Measurements from ENCODE around the gene UPP2.

UPP2 gene

GRCh38 chr2:158184001-158184400, 82.3 kb downstream of the UPP2 start:
- TF ChIP-seq TAF1 (IDR thresholded peaks at IDR 0.05; ENCODE audit: borderline replicate concordance, insufficient read depth, low read length) (no peak), REST (IDR thresholded peaks at IDR 0.05; ENCODE audit: insufficient read depth in 1 of 2, low read depth in 2 of 2, low read length in 2 of 2) (no peak)

- TF ChIP-seq TAF1 (IDR thresholded peaks at IDR 0.05; ENCODE audit: borderline replicate concordance, insufficient read depth, low read length) (no peak), SIN3A (IDR thresholded peaks at IDR 0.05; ENCODE audit: borderline replicate concordance, insufficient read depth, low read length) (no peak), POLR2AphosphoS5 (IDR thresholded peaks at IDR 0.05; ENCODE audit: low read depth, low read length) (no peak), REST (IDR thresholded peaks at IDR 0.05; ENCODE audit: insufficient read depth in 1 of 2, low read depth in 2 of 2, low read length in 2 of 2) (no peak), FOXP2 (optimal IDR thresholded peaks at IDR 0.05; ENCODE audit: borderline replicate concordance, extremely low read depth, extremely low read length, insufficient read depth) (no peak)
Observed at GRCh38 chr2:158184556-158185343, 83.1 kb downstream of the UPP2 start.

Measured in PFSK-1 (cell line).